ENCODE measurements around the gene MAP2K2. TPM values are rescaled to one million over a fixed set of nuclear protein-coding genes. Genes with fewer than 3 reads are reported as not detected.

The MAP2K2 gene
- polyA plus RNA-seq, 3 donors: 30.5 to 94.5 (median 40.2) TPM

DNA sequence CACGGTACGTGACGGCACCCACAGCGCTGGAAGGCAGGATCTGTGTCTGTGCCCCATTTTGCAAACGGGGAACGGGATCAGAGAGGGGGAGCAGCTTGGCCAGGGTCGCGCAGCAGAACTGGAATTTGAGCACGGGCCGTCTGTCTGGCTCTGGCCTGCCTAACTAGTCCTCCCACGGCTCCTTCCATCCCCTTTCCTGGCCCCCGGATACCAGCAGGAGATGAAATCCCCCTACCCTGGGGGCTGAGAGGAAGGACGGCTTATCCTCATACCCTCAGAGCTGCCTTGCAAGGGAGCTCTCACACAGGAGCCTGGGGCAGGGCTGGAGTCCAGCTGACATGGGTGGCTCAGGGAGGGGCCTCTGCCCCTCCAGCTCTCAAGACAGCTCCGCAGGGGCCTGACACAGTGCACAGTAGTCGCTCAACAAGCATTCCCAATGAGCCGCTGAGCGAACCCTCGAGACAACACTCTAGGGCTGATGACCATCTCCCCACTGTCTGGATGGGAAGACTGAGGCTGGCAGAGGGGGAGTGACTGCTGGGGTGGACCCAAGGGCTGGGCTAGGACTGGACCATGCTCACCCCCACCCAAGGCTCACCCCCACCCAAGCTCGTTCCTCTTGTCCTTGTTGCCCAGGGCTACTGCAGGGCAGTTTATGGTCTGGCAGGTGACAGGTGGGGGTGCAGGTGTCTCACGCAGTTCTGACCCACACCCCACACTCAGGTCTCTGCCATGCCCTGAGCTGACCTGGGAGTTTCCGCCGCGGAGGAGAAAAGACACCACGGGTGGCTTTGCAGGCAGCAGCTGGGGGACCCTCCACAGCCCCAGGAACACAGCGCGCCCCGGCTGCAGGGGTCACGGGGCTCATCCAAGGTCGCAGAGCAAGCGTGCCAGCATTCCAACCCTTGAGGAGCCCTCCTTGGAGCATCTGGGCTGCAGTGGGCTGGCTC lies 61.2 kb downstream of the MAP2K2 start:
- TF ChIP-seq, protein P1, sequence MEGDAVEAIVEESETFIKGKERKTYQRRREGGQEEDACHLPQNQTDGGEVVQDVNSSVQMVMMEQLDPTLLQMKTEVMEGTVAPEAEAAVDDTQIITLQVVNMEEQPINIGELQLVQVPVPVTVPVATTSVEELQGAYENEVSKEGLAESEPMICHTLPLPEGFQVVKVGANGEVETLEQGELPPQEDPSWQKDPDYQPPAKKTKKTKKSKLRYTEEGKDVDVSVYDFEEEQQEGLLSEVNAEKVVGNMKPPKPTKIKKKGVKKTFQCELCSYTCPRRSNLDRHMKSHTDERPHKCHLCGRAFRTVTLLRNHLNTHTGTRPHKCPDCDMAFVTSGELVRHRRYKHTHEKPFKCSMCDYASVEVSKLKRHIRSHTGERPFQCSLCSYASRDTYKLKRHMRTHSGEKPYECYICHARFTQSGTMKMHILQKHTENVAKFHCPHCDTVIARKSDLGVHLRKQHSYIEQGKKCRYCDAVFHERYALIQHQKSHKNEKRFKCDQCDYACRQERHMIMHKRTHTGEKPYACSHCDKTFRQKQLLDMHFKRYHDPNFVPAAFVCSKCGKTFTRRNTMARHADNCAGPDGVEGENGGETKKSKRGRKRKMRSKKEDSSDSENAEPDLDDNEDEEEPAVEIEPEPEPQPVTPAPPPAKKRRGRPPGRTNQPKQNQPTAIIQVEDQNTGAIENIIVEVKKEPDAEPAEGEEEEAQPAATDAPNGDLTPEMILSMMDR (IDR thresholded peaks at IDR 0.05): no peak
- peaks cover 0 to 2% (median 1%) of the 10 kb centered on the region in 3 donors for H3K27me3 Mint-ChIP-seq (ENCODE audit: low read depth in 3 of 3)
- no peak for DNase-seq
- Histone ChIP-seq H3K4me1 (ENCODE audit: control insufficient read depth in 1 of 2, insufficient read depth in 2 of 2, low read length in 2 of 2) (peaks cover 66 to 69% of the 10 kb centered on the region in 2 donors), H3K4me3 (replicated peaks in 1 of 3; ENCODE audit: low read depth in 2 of 3, low read length in 3 of 3) (peak overlapping the region in 2 of 3 experiments; percentile 84 to 93), H3K36me3 (replicated peaks in 1 of 2; ENCODE audit: control insufficient read depth in 1 of 2, insufficient read depth in 2 of 2, low read length in 2 of 2) (peaks cover 11 to 17% of the 10 kb centered on the region in 2 donors), H2AFZ (ENCODE audit: insufficient read depth, low read depth, low read length, poor library complexity, severe bottlenecking) (no peak overlapping the region), H3K79me2 (ENCODE audit: insufficient read depth, low read length) (peaks cover 79% of the 10 kb centered on the region), H3K4me2 (replicated peaks; ENCODE audit: extremely low read depth, low read length, poor library complexity, severe bottlenecking) (peak overlapping the region; percentile 89), H4K20me1 (ENCODE audit: insufficient read depth, low read length) (peaks cover 52% of the 10 kb centered on the region), H3K9ac (ENCODE audit: insufficient read depth, low read length, poor library complexity, severe bottlenecking) (peak overlapping the region; percentile 98), H3K9me3 (replicated peaks in 1 of 2; ENCODE audit: control insufficient read depth in 1 of 2, insufficient read depth in 1 of 2, low read length in 2 of 2) (no peaks in the 10 kb centered on the region), H3K27ac (ENCODE audit: low read depth in 1 of 2, low read length in 2 of 2) (peak overlapping the region; percentile 97), H3K27me3 (ENCODE audit: control insufficient read depth in 2 of 2, insufficient read depth in 2 of 2, low read length in 2 of 2) (no peaks in the 10 kb centered on the region)
- H3K27ac Mint-ChIP-seq: peak overlapping the region; percentile 77 to 100 (median 89)
- H3K9me3 Mint-ChIP-seq: no peaks in the 10 kb centered on the region
- peaks cover 43% of the 10 kb centered on the region for H3K4me1 Mint-ChIP-seq
- peaks cover 11 to 16% of the 10 kb centered on the region in 2 donors for H3K36me3 Mint-ChIP-seq
- WGBS (ENCODE audit: insufficient coverage): 96% methylated on average over 18 of the region's 30 CpGs
- intact Hi-C loops (cut with micrococcal nuclease): loop anchor here in 1 of 2 donors (5.0 kb wide), 1 partner anchor 55 kb away; the partner anchor contains the start of gene PIAS4
- peak overlapping the region; percentile 88 to 89 for H3K4me3 Mint-ChIP-seq

DNA sequence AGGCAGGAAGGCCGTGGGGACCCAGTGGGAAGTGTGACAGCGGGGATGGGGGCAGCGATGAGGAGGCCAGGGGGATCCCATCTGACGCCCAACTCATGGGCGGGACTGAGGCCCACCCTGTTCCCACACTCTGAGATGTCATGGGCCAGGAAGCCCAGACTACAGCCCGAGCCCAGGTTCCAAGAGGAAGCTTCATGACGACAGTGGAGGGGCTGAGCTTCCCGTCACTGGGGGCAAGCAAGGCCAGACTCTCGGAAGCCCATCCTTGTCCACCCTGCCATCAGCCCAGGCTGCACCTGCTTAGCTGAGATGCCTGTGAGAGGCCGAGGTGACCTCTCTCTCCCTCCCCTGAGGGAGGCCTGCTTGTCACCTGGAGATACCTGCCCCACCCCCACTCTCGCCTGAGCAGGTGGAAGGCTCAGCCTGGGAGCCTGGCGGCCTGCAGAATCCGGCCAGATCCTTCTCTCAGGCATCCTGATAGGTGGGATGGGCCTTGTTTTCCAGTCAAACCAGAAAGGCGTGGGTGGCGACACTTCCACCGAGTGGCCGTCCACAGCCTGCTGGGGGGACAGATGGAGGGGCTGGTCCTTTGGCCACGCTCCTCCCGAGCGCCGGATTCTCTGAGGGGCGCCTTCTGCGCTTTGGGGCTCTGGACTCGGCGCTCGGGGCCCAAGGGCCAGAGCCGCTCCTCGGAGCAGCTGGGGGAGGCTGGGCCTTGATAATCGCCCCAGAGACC lies 62.1 kb downstream of the MAP2K2 start:
- H3K4me1 ChIP-seq (ENCODE audit: control insufficient read depth in 1 of 2, insufficient read depth in 2 of 2, low read length in 2 of 2): peaks cover 73 to 77% of the 10 kb centered on the region in 2 donors
- DNase-seq: peak in 1 of 3 donors; percentile 30
- peaks cover 87% of the 10 kb centered on the region for H3K79me2 ChIP-seq (ENCODE audit: insufficient read depth, low read length)
- peaks cover 11 to 17% of the 10 kb centered on the region in 2 donors for H3K36me3 ChIP-seq (replicated peaks in 1 of 2; ENCODE audit: control insufficient read depth in 1 of 2, insufficient read depth in 2 of 2, low read length in 2 of 2)
- H4K20me1 ChIP-seq (ENCODE audit: insufficient read depth, low read length): peaks cover 57% of the 10 kb centered on the region
- TF ChIP-seq, protein P1 (IDR thresholded peaks at IDR 0.05): no peak
- peaks cover 52% of the 10 kb centered on the region for H3K4me1 Mint-ChIP-seq
- H3K27me3 ChIP-seq (ENCODE audit: control insufficient read depth in 2 of 2, insufficient read depth in 2 of 2, low read length in 2 of 2): no peaks in the 10 kb centered on the region
- H3K27me3 Mint-ChIP-seq (ENCODE audit: low read depth in 3 of 3): peaks cover 0 to 2% (median 1%) of the 10 kb centered on the region in 3 donors
- WGBS (ENCODE audit: insufficient coverage): 76% methylated on average over 25 of the region's 29 CpGs
- H3K4me3 Mint-ChIP-seq: peak overlapping the region; percentile 73 to 89
- no peaks in the 10 kb centered on the region for H3K9me3 ChIP-seq (replicated peaks in 1 of 2; ENCODE audit: control insufficient read depth in 1 of 2, insufficient read depth in 1 of 2, low read length in 2 of 2)
- H3K9me3 Mint-ChIP-seq: no peaks in the 10 kb centered on the region
- H3K9ac ChIP-seq (ENCODE audit: insufficient read depth, low read length, poor library complexity, severe bottlenecking): peak overlapping the region; percentile 82
- peak overlapping the region; percentile 97 for H3K27ac ChIP-seq (ENCODE audit: low read depth in 1 of 2, low read length in 2 of 2)
- peaks cover 18 to 25% of the 10 kb centered on the region in 2 donors for H3K36me3 Mint-ChIP-seq
- H3K4me2 ChIP-seq (replicated peaks; ENCODE audit: extremely low read depth, low read length, poor library complexity, severe bottlenecking): peak overlapping the region; percentile 89
- peak overlapping the region; percentile 82 to 100 (median 89) for H3K27ac Mint-ChIP-seq
- H3K4me3 ChIP-seq (replicated peaks in 1 of 3; ENCODE audit: low read depth in 2 of 3, low read length in 3 of 3): peak overlapping the region; percentile 5 to 93 (median 35)
- H2AFZ ChIP-seq (ENCODE audit: insufficient read depth, low read depth, low read length, poor library complexity, severe bottlenecking): no peak overlapping the region
- intact Hi-C loops (cut with micrococcal nuclease): loop anchor here in 1 of 2 donors (5.0 kb wide), 1 partner anchor 55 kb away; the partner anchor contains the start of gene PIAS4

All from CD14-positive monocyte (primary cell).